COLO829 (cell line): Measurements from ENCODE around the gene ANKS6.
"Not testable (repeated sequence)": the region's sequence is repeated elsewhere in the genome, so short reads cannot be mapped to it uniquely, and the experiment has no call there.

Source experiments
- DNase-seq: peaks from one replicate; pipeline ENCODE4 v3.0.0; 2012; ENCODE audit warnings: low spot score

The ANKS6 gene

GRCh38 chr9:98702835-98703380 lies 93.4 kb downstream of the ANKS6 start:
- DNase-seq, result no peak

DNA sequence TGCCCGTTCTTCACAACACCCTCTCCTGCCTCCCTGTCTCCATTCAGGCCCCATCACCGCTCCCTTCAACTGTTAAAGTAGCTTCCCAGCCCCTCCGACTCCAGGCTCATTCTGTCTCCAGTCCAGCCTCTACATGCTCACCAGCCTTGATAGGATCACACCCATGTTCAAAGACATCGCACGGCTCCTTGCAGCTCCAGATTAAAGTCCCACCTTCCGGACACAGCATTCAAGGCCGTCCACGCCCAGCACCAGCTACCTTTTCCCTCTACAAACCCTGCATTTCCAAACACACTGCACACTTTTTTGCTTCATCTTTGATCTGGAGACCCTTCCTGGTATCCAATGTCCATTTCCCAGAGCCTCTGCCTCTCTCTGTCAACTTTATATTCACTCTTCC lies 94.0 kb downstream of the ANKS6 start:
- DNase-seq, result no peak

- no peak for DNase-seq
These were observed 94.8 kb downstream of the ANKS6 start for GRCh38 chr9:98701576-98701975.

DNA sequence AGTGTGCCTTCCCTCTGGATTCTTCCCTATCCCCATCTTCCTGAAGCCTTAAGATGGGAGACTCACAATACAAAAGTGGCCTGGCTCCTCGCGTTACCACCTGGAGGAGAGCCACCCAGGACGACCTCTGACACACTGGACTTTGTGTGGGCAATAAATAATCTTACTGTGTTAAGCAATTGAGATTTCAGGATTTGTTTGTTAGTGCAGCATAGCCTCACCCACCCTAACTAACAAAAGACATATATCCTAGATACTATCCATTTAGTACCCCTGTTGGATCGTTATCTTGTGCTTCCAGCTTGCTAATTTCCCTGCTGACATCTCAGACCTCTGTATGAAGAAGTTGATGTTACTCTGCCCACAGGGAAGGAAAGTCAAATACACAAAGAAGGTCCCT lies 95.6 kb downstream of the ANKS6 start:
- DNase-seq, result no peak

- no peak for DNase-seq
These were observed 97.5 kb downstream of the ANKS6 start for GRCh38 chr9:98698856-98699255.

- no peak for DNase-seq
These were observed 101.4 kb downstream of the ANKS6 start for GRCh38 chr9:98694943-98695342.

- no peak for DNase-seq
These were observed 104.0 kb downstream of the ANKS6 start for GRCh38 chr9:98692392-98692791.

DNA sequence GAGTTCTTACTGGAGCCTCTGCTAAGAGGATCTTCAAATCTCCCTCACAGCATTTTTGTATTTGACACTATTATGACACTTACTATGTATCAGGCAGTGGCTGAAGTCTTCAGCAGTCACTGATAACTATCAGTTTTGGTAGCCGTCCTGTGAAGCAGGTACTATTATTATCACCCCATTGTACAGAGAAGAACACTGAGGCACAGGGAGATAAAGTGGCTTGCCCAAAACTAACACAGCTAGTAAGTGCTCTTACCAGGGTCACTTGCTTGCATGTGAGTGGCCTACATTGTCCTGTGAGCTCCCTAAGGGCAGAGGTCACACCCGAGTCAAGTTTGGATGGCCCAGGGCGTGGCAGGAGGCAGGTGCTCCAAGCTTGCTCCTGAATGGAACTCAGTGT lies 104.5 kb downstream of the ANKS6 start:
- DNase-seq, result no peak

- no peak for DNase-seq
These were observed 105.7 kb downstream of the ANKS6 start for GRCh38 chr9:98690686-98691085.

DNA sequence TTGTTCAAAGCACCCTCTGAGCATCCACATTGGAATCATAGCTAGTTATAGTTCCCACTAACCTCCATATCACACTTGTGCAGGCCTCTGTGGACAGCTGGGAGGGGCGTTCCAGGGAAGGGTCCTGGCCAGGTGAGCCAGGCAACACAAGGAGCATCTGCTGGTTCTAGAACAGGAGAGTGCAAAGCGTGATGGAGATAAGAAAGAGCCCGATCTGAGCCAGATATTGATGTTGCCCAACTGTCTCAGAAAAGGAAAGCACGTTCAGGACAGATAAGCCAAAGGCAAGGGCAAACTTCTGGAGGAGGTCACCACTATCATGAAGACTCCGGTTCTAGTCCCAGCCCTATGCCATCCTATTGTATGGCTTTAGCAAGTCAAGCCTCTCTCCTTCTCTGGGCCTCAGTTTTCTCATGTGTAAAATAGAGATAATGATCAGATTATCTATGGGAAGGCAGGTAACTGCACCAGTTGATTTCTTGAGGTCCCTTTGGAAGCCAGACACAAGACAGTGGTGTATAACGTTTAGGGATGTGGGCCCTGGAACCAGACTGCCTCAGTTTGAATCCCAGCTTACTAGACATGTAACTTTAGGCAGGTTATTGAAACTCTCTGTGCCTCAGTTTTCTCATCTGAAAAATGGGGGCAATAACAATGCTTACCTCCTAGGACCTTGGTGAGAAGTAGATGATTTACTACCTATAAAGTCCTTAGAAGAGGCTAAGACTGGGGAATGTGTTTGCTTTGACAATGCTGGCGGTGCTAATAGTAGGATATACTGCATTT lies 107.5 kb downstream of the ANKS6 start:
- DNase-seq, result no peak

GRCh38 chr9:98687911-98688310 lies 108.4 kb downstream of the ANKS6 start:
- no peak for DNase-seq

DNA sequence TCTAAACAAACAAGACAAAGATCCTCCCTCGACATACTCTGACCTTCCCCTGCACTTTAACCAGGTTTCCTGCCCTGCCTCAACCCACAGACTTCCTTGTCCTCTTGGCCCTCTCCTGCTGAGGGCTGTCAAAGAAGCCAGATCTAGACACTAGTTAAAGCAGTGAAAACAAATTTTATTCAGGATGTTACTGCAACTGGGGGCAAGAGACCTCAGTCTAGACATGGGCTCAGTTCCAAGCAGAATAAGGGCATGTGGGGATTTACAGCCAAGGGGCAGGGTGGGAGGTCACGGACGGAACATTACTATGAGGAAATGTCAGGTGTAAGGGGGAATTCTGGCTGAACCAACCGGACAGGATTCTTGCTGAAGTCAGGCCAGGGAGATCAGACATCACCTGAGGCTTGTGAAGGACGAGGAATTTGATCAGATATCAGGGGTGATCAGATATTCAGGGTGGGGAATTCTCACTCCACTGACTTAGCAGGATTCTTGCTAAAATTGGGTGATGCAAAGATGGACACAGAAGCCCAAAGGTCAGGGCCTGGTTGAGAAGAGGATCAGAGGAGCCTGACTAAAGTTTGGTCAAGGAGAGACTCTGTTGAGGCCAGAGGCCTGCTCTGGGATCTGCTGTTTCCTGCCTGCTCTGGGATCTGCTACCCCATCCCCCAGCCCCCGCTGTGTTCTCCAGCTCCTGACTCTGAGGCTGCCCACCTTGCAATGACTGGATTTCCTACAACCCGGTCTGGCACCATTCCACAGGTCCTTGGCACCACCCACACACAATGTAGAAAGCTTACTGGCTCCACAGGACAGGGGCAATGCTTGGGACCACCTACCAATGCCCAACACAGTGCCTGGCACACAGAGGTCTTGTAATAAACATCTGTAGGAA lies 109.1 kb downstream of the ANKS6 start:
- no peak for DNase-seq

DNA sequence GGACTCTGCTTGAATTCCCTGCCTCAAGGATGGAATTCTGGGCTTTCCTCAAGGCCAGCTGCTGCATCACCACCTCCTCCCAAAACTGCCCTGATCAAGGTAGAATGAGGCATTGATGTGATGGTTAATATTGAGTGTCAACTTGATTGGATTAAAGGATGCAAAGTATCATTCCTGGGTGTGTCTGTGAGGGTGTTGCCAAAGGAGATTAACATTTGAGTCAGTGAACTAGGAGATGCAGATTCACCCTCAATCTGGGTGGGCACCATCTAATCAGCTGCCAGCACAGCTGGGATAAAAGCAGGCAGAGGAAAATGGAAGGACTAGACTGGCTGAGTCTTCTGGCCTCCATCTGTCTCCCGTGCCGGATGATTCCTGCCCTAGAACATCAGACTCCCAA lies 111.5 kb downstream of the ANKS6 start:
- DNase-seq, result not testable (repeated sequence)
